Nephron (organoid): ENCODE results near the gene CIT.

Experiments
- H3K27ac Mint-ChIP-seq, 3 experiments: 2 replicates each; pipeline ENCODE4 v1.8.0; 2020; ENCODE audit warnings: mixed read lengths in 3 of 3, mild to moderate bottlenecking in 2 of 3, moderate library complexity in 1 of 3
- H3K27me3 Mint-ChIP-seq: 2 replicates; pipeline ENCODE4 v1.8.0; 2021; ENCODE audit warnings: low read depth, mild to moderate bottlenecking, moderate library complexity, mixed read lengths
- H3K36me3 Mint-ChIP-seq: 2 replicates; pipeline ENCODE4 v1.8.0; 2020; ENCODE audit warnings: low read depth, mixed read lengths
- H3K4me1 Mint-ChIP-seq: 2 replicates; pipeline ENCODE4 v1.8.0; 2020; ENCODE audit warnings: mixed read lengths
- H3K4me3 Mint-ChIP-seq, 3 experiments: 2 replicates each; pipeline ENCODE4 v1.8.0; 2020; ENCODE audit warnings: mild to moderate bottlenecking in 3 of 3, mixed read lengths in 3 of 3, moderate library complexity in 2 of 3
- H3K9me3 Mint-ChIP-seq: 2 replicates; pipeline ENCODE4 v1.8.0; 2020; ENCODE audit warnings: mixed read lengths
- CTCF ChIP-seq, 3 experiments: fragments of 200-600 bp; sonication (generic); IDR thresholded peaks; one replicate each; pipeline ENCODE4 v1.5.0; 2021; ENCODE audit warnings: antibody characterized with exemption in 3 of 3; ENCODE audit not compliant: unreplicated experiment in 3 of 3

The CIT gene

DNA sequence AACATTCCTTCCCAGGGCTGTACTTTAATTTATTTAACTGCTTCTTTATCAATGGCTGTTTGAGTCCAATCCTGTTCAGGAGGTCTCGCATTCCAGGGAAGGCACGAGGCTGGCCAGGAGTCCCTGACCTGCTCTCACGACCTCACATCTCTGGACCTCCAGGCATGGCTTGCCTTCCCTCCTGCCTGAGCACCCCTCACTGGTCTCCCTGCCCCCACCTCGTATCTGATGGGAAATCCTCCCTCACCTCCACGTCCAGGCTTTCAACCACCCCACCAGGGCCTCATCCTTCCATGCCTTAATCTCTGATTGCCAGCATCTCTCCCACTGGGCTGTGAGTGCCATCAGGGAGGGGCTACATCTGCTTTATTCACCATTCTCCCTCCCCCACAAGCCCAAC, 180.2 kb downstream of the CIT start:
- H3K4me3 Mint-ChIP-seq: no peak overlapping the region
- no peak for TF ChIP-seq CTCF (IDR thresholded peaks at IDR 0.05; ENCODE audit: unreplicated experiment in 3 of 3)
- H3K4me1 Mint-ChIP-seq: peaks cover 24% of the 10 kb centered on the region
- no peaks in the 10 kb centered on the region for H3K9me3 Mint-ChIP-seq
- H3K27me3 Mint-ChIP-seq: no peaks in the 10 kb centered on the region
- H3K27ac Mint-ChIP-seq: peak overlapping the region in 2 of 3 experiments; percentile 53 to 80
- H3K36me3 Mint-ChIP-seq: peaks cover 33% of the 10 kb centered on the region

DNA sequence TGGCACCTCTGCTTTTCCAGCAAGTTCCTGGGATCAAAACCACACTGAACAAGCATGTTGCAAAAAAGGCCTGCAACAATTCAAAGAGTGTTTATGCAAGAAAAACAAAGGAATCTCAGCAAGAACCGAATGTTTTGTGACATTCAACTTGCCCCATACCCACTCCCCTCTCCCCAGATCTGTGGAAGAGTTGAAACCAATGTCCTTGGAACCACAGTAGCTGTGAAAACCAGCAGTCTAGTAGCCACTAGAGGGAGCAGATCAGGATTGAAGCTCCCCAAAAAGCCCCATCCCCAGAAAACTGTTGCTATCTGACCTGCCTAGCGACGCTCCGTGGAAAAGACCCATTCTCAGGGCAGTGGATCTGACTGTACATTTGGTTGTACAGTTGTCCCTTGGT, 182.1 kb downstream of the CIT start:
- peaks cover 32% of the 10 kb centered on the region for H3K36me3 Mint-ChIP-seq
- no peaks in the 10 kb centered on the region for H3K9me3 Mint-ChIP-seq
- H3K27me3 Mint-ChIP-seq: no peaks in the 10 kb centered on the region
- H3K4me3 Mint-ChIP-seq: no peak overlapping the region
- TF ChIP-seq CTCF (IDR thresholded peaks at IDR 0.05; ENCODE audit: unreplicated experiment in 3 of 3): peak; percentile 34 to 44 (median 34)
- H3K27ac Mint-ChIP-seq: no peak overlapping the region
- peaks cover 24% of the 10 kb centered on the region for H3K4me1 Mint-ChIP-seq

GRCh38 chr12:119694111-119694510, 183.0 kb downstream of the CIT start:
- H3K36me3 Mint-ChIP-seq: peaks cover 28% of the 10 kb centered on the region

GRCh38 chr12:119693511-119693910, 183.6 kb downstream of the CIT start:
- H3K4me3 Mint-ChIP-seq: no peak overlapping the region
- peaks cover 28% of the 10 kb centered on the region for H3K36me3 Mint-ChIP-seq

More at GRCh38 chr12:119694111-119694510, 183.0 kb downstream of the CIT start:
- H3K27ac Mint-ChIP-seq: peak overlapping the region; percentile 43 to 84 (median 53)
- no peaks in the 10 kb centered on the region for H3K9me3 Mint-ChIP-seq
- no peak for TF ChIP-seq CTCF (IDR thresholded peaks at IDR 0.05; ENCODE audit: unreplicated experiment in 3 of 3)
- H3K27me3 Mint-ChIP-seq: no peaks in the 10 kb centered on the region
- H3K4me3 Mint-ChIP-seq: no peak overlapping the region
- peaks cover 24% of the 10 kb centered on the region for H3K4me1 Mint-ChIP-seq

DNA sequence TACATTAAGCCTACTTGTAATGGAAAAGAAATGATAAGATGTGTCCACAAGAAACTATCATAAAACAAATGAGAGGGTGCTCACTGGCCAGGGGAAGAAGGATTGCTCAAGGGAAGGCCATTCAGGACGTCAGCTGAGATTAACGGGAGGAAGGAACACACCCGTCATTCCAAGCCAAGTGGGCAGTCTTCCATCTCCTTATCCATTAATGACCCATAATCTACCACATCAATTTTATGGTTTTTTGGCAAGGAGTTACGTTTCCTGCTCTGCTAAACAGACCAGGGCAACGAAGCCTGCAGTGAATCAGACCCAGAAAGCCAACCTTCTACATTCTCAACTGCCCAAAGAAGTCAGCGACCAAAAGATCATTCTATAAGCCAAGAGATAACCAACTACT, 184.1 kb downstream of the CIT start:
- H3K9me3 Mint-ChIP-seq: no peaks in the 10 kb centered on the region
- TF ChIP-seq CTCF (IDR thresholded peaks at IDR 0.05; ENCODE audit: unreplicated experiment in 3 of 3): no peak
- H3K27ac Mint-ChIP-seq: peak overlapping the region; percentile 76 to 92 (median 84)
- peaks cover 24% of the 10 kb centered on the region for H3K4me1 Mint-ChIP-seq
- H3K4me3 Mint-ChIP-seq: no peak overlapping the region
- no peaks in the 10 kb centered on the region for H3K27me3 Mint-ChIP-seq
- peaks cover 27% of the 10 kb centered on the region for H3K36me3 Mint-ChIP-seq

More at GRCh38 chr12:119693511-119693910, 183.6 kb downstream of the CIT start:
- Mint-ChIP-seq H3K27ac (peak overlapping the region; percentile 76 to 92 (median 84)), H3K9me3 (no peaks in the 10 kb centered on the region), H3K4me1 (peaks cover 24% of the 10 kb centered on the region), H3K27me3 (no peaks in the 10 kb centered on the region)
- no peak for TF ChIP-seq CTCF (IDR thresholded peaks at IDR 0.05; ENCODE audit: unreplicated experiment in 3 of 3)

DNA sequence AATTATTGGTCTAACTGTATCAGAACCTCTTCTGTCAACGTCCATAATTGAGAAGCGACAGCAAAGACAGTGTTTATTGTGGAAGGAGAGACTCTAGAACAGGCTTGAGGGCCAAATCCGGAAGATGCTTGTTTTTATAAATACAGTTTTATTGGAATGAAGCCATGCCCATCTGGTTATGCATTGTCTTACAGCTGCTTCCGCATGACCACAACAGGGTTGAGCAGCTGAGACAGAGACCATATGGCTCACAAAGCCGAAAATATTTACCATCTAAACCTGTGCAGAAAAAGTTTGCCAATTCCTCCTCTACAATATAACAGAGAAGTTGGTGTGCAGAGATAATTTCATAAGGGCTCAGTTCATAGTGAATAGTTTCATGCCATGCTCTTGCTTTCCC, 184.7 kb downstream of the CIT start:
- H3K9me3 Mint-ChIP-seq: no peaks in the 10 kb centered on the region
- TF ChIP-seq CTCF (IDR thresholded peaks at IDR 0.05; ENCODE audit: unreplicated experiment in 3 of 3): no peak
- H3K4me3 Mint-ChIP-seq: no peak overlapping the region
- H3K36me3 Mint-ChIP-seq: peaks cover 25% of the 10 kb centered on the region
- H3K27ac Mint-ChIP-seq: peak overlapping the region; percentile 76 to 92 (median 84)
- peaks cover 28% of the 10 kb centered on the region for H3K4me1 Mint-ChIP-seq
- H3K27me3 Mint-ChIP-seq: no peaks in the 10 kb centered on the region
